ENCODE data around the gene TNFAIP3.

DNA sequence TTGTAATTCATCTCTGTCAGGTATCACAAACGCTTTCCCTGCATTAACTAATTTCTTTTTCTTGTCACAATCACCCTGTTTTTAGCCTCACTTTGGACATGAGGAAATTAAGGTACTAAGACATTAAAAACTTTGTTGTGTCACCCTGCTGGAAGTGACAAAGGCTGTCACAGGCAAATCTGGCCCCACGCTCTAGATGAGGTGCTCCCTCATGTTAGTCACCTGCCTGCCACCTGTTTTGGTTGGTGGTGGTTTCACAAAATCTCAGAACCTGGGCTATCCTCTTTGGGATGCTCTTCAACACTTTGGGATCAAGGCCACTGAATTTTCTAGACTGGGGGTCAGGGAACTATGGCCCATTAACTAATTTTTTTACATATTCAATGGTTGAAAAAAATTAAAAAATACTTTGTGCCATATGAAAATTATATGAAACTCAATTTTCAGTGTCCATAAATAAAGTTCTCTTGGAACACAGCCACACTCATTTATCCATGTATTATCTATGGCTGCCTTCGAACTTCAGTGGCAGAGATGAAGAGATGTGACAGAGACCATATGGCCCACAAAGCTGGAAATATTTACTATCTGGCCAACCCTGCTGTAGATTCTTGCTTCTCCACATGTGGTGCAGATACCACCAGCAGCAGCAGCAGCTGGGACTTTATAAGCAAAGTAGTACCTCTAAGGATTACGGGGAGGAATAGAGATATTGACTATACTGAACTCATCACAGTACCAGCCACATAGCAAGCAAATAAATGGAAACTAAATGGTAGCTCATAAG is 16.1 kb upstream of the TNFAIP3 start:
- TF ChIP-seq POLR2A (IDR thresholded peaks at IDR 0.05) (no peak), CTCF (IDR thresholded peaks at IDR 0.05) (no peak)

Measured in uterus (tissue), 2 donors.